GM19193 (cell line): Measurements from ENCODE around the gene ABHD17C.

Experiments used
- POLR2A ChIP-seq: IDR thresholded peaks from 4 replicates; pipeline ENCODE4 v1.6.1; 2011; ENCODE audit not compliant: insufficient read depth, insufficient read length; ENCODE audit errors: extremely low read depth

The ABHD17C gene

GRCh38 chr15:80679167-80679803 lies 15.8 kb upstream of the ABHD17C start:
- TF ChIP-seq POLR2A, result no peak

GRCh38 chr15:80679804-80680175 lies 15.3 kb upstream of the ABHD17C start:
- no peak for TF ChIP-seq POLR2A

- no peak for TF ChIP-seq POLR2A
Observed at GRCh38 chr15:80682201-80682600, 12.9 kb upstream of the ABHD17C start.

GRCh38 chr15:80684697-80685096 lies 10.4 kb upstream of the ABHD17C start:
- TF ChIP-seq POLR2A, result no peak

- TF ChIP-seq POLR2A, result no peak
Observed at GRCh38 chr15:80685628-80686027, 9.5 kb upstream of the ABHD17C start.

GRCh38 chr15:80689294-80689693 lies 5.8 kb upstream of the ABHD17C start:
- no peak for TF ChIP-seq POLR2A

- no peak for TF ChIP-seq POLR2A
Observed at GRCh38 chr15:80689716-80690115, 5.4 kb upstream of the ABHD17C start.

GRCh38 chr15:80691575-80691974 lies 3.5 kb upstream of the ABHD17C start:
- no peak for TF ChIP-seq POLR2A

GRCh38 chr15:80693682-80694610 lies 1.2 kb upstream of the ABHD17C start:
- no peak for TF ChIP-seq POLR2A

GRCh38 chr15:80694611-80695098 lies 455 bp upstream of the ABHD17C start:
- no peak for TF ChIP-seq POLR2A

GRCh38 chr15:80695911-80696661 lies 976 bp downstream of the ABHD17C start:
- TF ChIP-seq POLR2A, result no peak

- no peak for TF ChIP-seq POLR2A
Observed at GRCh38 chr15:80697075-80697685, 2.1 kb downstream of the ABHD17C start.

GRCh38 chr15:80698676-80699075 lies 3.6 kb downstream of the ABHD17C start:
- TF ChIP-seq POLR2A, result no peak

- TF ChIP-seq POLR2A, result no peak
Observed at GRCh38 chr15:80699981-80700380, 4.9 kb downstream of the ABHD17C start.
